ENCODE results near the gene ZNF518B.
"Not testable (repeated sequence)": the region's sequence is repeated elsewhere in the genome, so short reads cannot be mapped to it uniquely, and the experiment has no call there.

ZNF518B gene

DNA sequence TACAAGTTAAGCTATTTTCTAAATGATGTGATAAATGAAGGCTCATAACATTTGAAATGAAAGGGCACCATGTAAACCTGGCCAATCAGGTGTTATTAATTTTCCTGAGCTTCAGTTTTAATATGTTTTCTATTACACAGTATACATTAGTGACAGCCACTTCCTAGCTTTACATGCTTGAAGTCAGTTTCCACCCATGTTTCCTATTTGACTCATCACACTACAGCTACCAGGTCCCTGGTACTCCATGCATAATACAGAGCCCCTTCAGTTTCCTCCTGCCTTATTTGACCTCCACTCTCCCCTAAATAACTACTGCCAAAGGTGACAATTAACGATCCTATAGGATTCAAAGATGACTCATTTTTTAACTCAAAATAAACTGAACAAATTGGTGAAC, 18.3 kb downstream of the ZNF518B start:
- no peaks in the 10 kb centered on the region for H3K4me1 ChIP-seq (ENCODE audit: control insufficient read depth in 5 of 5, insufficient read depth in 5 of 5, low read length in 5 of 5)
- no peak overlapping the region for H3K9ac ChIP-seq (ENCODE audit: low read length in 5 of 5)
- H3K4me3 ChIP-seq (ENCODE audit: low read depth in 1 of 5, low read length in 5 of 5): no peak overlapping the region
- peaks cover 3 to 21% (median 13%) of the 10 kb centered on the region in 5 donors for H3K9me3 ChIP-seq (ENCODE audit: control insufficient read depth in 5 of 5, low read length in 5 of 5)
- no peak overlapping the region for H3K27ac ChIP-seq (ENCODE audit: low read depth, low read length)
- peaks cover 0 to under 1% (median 0%) of the 10 kb centered on the region in 5 donors for H3K36me3 ChIP-seq (ENCODE audit: control insufficient read depth in 5 of 5, insufficient read depth in 5 of 5, low read length in 5 of 5)
- no peaks in the 10 kb centered on the region for H3K27me3 ChIP-seq (ENCODE audit: control insufficient read depth in 5 of 5, insufficient read depth in 4 of 5, low read length in 5 of 5)

DNA sequence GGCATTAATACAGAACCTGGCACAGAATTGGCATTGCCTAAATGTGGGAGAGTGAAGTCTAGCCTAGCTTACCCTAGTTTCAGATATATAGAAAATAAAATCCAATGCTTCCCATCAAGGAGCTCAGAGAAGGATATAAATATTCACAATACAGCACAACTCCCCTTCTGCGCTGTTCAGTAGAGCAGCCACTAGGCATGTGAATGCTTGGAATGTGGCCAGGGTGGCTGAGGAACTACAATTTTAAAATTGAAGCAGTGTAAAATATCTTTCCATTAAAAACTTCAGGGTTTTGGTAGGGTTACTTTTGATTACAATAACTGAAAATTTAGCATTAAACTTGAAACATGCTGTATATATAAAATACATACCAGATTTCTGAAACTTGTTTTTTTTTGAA, 19.5 kb downstream of the ZNF518B start:
- H3K9ac ChIP-seq (ENCODE audit: low read length in 5 of 5): no peak overlapping the region
- H3K9me3 ChIP-seq (ENCODE audit: control insufficient read depth in 5 of 5, low read length in 5 of 5): peaks cover 3 to 11% (median 5%) of the 10 kb centered on the region in 5 donors
- H3K36me3 ChIP-seq (ENCODE audit: control insufficient read depth in 5 of 5, insufficient read depth in 5 of 5, low read length in 5 of 5): no peaks in the 10 kb centered on the region
- no peaks in the 10 kb centered on the region for H3K27me3 ChIP-seq (ENCODE audit: control insufficient read depth in 5 of 5, insufficient read depth in 4 of 5, low read length in 5 of 5)
- H3K27ac ChIP-seq (ENCODE audit: low read depth, low read length): no peak overlapping the region
- H3K4me1 ChIP-seq (ENCODE audit: control insufficient read depth in 5 of 5, insufficient read depth in 5 of 5, low read length in 5 of 5): peaks cover 0 to 6% (median 5%) of the 10 kb centered on the region in 5 donors
- H3K4me3 ChIP-seq (ENCODE audit: low read depth in 1 of 5, low read length in 5 of 5): no peak overlapping the region

- H3K4me1 ChIP-seq (ENCODE audit: control insufficient read depth in 5 of 5, insufficient read depth in 5 of 5, low read length in 5 of 5): peaks cover 0 to 11% (median 2%) of the 10 kb centered on the region in 5 donors
- not testable (repeated sequence) for H3K27me3 ChIP-seq (ENCODE audit: control insufficient read depth in 5 of 5, insufficient read depth in 4 of 5, low read length in 5 of 5); H3K36me3 ChIP-seq (ENCODE audit: control insufficient read depth in 5 of 5, insufficient read depth in 5 of 5, low read length in 5 of 5); H3K4me3 ChIP-seq (ENCODE audit: low read depth in 1 of 5, low read length in 5 of 5); H3K9ac ChIP-seq (ENCODE audit: low read length in 5 of 5); H3K27ac ChIP-seq (ENCODE audit: low read depth, low read length); H3K9me3 ChIP-seq (ENCODE audit: control insufficient read depth in 5 of 5, low read length in 5 of 5)
These were observed 29.5 kb downstream of the ZNF518B start for GRCh38 chr4:10427680-10428079.

DNA sequence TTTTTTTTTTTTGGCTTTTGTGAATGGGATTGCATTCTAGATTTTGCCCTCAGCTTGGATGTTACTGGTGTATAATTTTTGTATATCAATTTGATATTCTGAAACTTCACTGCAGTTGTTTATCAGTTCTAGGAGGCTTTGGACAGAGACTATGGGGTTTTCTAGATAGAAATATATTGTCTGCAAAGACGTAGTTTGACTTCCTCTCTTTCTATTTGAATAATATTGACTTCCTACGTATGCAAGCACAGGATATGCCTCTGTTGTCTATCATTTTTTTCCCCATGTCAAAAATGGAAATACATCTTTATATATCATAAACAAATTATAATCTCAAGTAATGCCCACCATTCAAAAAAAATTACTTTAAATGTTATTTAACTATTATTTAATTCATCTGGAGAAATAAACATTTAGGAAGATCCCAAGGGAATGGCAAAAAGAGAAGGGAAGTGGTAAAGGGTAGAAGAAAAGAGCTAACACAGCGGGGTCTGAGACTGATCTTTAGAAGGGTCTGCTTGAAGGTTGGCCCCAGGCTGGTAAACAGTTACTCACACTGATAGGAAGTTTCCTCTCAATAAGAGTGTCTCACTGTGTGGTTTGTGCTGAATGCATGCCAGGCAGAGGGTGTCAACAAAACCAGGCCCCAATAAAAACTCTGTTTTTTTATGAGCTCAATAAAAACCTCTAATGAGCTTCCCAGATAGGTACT, 35.7 kb downstream of the ZNF518B start:
- Histone ChIP-seq H3K4me1 (ENCODE audit: control insufficient read depth in 5 of 5, insufficient read depth in 5 of 5, low read length in 5 of 5) (peaks cover 0 to 5% (median 0%) of the 10 kb centered on the region in 5 donors), H3K27me3 (ENCODE audit: control insufficient read depth in 5 of 5, insufficient read depth in 4 of 5, low read length in 5 of 5) (no peaks in the 10 kb centered on the region), H3K9ac (ENCODE audit: low read length in 5 of 5) (no peak overlapping the region), H3K27ac (ENCODE audit: low read depth, low read length) (no peak overlapping the region), H3K9me3 (ENCODE audit: control insufficient read depth in 5 of 5, low read length in 5 of 5) (peaks cover 0 to 3% (median 0%) of the 10 kb centered on the region in 5 donors), H3K4me3 (ENCODE audit: low read depth in 1 of 5, low read length in 5 of 5) (no peak overlapping the region), H3K36me3 (ENCODE audit: control insufficient read depth in 5 of 5, insufficient read depth in 5 of 5, low read length in 5 of 5) (no peaks in the 10 kb centered on the region)

GRCh38 chr4:10417740-10418139, 39.5 kb downstream of the ZNF518B start:
- Histone ChIP-seq H3K9me3 (ENCODE audit: control insufficient read depth in 5 of 5, low read length in 5 of 5) (peaks cover 0 to 3% (median 0%) of the 10 kb centered on the region in 5 donors), H3K9ac (ENCODE audit: low read length in 5 of 5) (no peak overlapping the region), H3K4me1 (ENCODE audit: control insufficient read depth in 5 of 5, insufficient read depth in 5 of 5, low read length in 5 of 5) (peaks cover 0 to 5% (median 0%) of the 10 kb centered on the region in 5 donors), H3K27me3 (ENCODE audit: control insufficient read depth in 5 of 5, insufficient read depth in 4 of 5, low read length in 5 of 5) (no peaks in the 10 kb centered on the region), H3K27ac (ENCODE audit: low read depth, low read length) (no peak overlapping the region), H3K4me3 (ENCODE audit: low read depth in 1 of 5, low read length in 5 of 5) (no peak overlapping the region), H3K36me3 (ENCODE audit: control insufficient read depth in 5 of 5, insufficient read depth in 5 of 5, low read length in 5 of 5) (no peaks in the 10 kb centered on the region)

GRCh38 chr4:10416441-10416840, 40.8 kb downstream of the ZNF518B start:
- H3K4me3 ChIP-seq (ENCODE audit: low read depth in 1 of 5, low read length in 5 of 5): no peak overlapping the region
- no peak overlapping the region for H3K9ac ChIP-seq (ENCODE audit: low read length in 5 of 5)
- peaks cover 0 to 2% (median 0%) of the 10 kb centered on the region in 5 donors for H3K4me1 ChIP-seq (ENCODE audit: control insufficient read depth in 5 of 5, insufficient read depth in 5 of 5, low read length in 5 of 5)

DNA sequence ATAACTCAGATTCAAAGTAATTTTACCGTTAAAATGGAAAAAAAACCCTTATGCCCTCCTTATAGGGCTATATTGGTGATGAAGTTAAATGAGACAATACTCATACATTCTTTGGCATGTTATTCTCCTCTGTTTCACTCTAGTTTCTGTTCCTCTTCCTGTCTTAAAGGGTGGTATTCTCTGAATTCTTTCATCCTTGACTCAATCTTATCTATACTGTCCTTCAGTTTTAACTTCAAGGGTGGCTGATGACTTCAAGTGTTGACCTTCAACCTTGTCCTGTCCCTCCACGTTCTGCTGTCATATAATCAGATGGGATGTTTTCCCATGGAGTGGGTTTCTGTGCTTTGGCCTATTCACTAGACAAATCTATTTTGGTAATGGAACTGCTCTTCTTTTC, 44.0 kb downstream of the ZNF518B start:
- Histone ChIP-seq H3K9me3 (ENCODE audit: control insufficient read depth in 5 of 5, low read length in 5 of 5) (no peaks in the 10 kb centered on the region), H3K27me3 (ENCODE audit: control insufficient read depth in 5 of 5, insufficient read depth in 4 of 5, low read length in 5 of 5) (no peaks in the 10 kb centered on the region), H3K9ac (ENCODE audit: low read length in 5 of 5) (no peak overlapping the region), H3K4me3 (ENCODE audit: low read depth in 1 of 5, low read length in 5 of 5) (no peak overlapping the region), H3K36me3 (ENCODE audit: control insufficient read depth in 5 of 5, insufficient read depth in 5 of 5, low read length in 5 of 5) (no peaks in the 10 kb centered on the region), H3K27ac (ENCODE audit: low read depth, low read length) (no peak overlapping the region), H3K4me1 (ENCODE audit: control insufficient read depth in 5 of 5, insufficient read depth in 5 of 5, low read length in 5 of 5) (no peaks in the 10 kb centered on the region)

More at GRCh38 chr4:10416441-10416840, 40.8 kb downstream of the ZNF518B start:
- H3K27ac ChIP-seq (ENCODE audit: low read depth, low read length): no peak overlapping the region
- no peaks in the 10 kb centered on the region for H3K36me3 ChIP-seq (ENCODE audit: control insufficient read depth in 5 of 5, insufficient read depth in 5 of 5, low read length in 5 of 5)
- peaks cover 0 to 3% (median 0%) of the 10 kb centered on the region in 5 donors for H3K9me3 ChIP-seq (ENCODE audit: control insufficient read depth in 5 of 5, low read length in 5 of 5)
- H3K27me3 ChIP-seq (ENCODE audit: control insufficient read depth in 5 of 5, insufficient read depth in 4 of 5, low read length in 5 of 5): no peaks in the 10 kb centered on the region

GRCh38 chr4:10405672-10406071, 51.6 kb downstream of the ZNF518B start:
- Histone ChIP-seq H3K36me3 (ENCODE audit: control insufficient read depth in 5 of 5, insufficient read depth in 5 of 5, low read length in 5 of 5) (no peaks in the 10 kb centered on the region), H3K9ac (ENCODE audit: low read length in 5 of 5) (no peak overlapping the region), H3K4me1 (ENCODE audit: control insufficient read depth in 5 of 5, insufficient read depth in 5 of 5, low read length in 5 of 5) (no peaks in the 10 kb centered on the region), H3K4me3 (ENCODE audit: low read depth in 1 of 5, low read length in 5 of 5) (no peak overlapping the region), H3K27ac (ENCODE audit: low read depth, low read length) (no peak overlapping the region), H3K9me3 (ENCODE audit: control insufficient read depth in 5 of 5, low read length in 5 of 5) (no peaks in the 10 kb centered on the region), H3K27me3 (ENCODE audit: control insufficient read depth in 5 of 5, insufficient read depth in 4 of 5, low read length in 5 of 5) (no peaks in the 10 kb centered on the region)

DNA sequence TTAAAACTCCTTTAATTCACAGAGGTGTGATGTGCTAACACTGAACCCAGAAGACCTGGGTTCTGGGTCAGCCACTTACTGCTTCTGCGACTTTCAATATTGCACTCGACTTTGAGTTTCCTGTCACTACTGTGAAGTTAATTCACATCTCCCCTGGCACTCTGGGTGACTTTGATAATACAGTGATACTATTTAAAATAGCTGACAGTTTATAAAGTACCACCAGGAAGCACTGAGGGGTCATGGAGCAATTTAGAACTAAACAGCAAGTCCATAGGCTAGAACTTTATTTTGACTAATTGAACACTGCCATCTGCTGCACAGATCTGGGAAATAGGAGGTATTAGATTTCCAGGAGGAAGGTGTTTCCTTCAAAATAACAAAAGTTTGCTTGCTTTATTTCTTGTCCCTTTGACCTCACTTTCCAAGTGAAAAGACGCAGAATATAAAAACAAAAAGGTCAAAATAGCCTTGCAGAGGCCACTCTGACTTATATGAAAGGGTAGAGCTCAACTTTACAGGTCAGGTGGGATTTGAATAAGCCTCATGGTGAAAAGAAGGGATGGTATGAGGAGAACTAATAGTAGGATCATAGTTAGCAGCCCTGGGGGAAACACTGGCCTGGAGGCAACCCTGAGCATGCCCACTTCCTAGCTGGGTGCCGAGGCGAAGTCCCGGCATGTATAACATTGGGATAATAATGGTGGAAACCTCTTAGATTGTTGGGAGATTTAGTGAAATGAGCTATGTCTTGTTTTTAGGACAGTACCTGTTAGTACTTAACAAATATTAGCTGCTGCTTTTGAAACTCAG, 53.4 kb downstream of the ZNF518B start:
- Histone ChIP-seq H3K27ac (ENCODE audit: low read depth, low read length) (no peak overlapping the region), H3K9ac (ENCODE audit: low read length in 5 of 5) (no peak overlapping the region), H3K27me3 (ENCODE audit: control insufficient read depth in 5 of 5, insufficient read depth in 4 of 5, low read length in 5 of 5) (no peaks in the 10 kb centered on the region), H3K9me3 (ENCODE audit: control insufficient read depth in 5 of 5, low read length in 5 of 5) (no peaks in the 10 kb centered on the region), H3K36me3 (ENCODE audit: control insufficient read depth in 5 of 5, insufficient read depth in 5 of 5, low read length in 5 of 5) (no peaks in the 10 kb centered on the region), H3K4me3 (ENCODE audit: low read depth in 1 of 5, low read length in 5 of 5) (no peak overlapping the region), H3K4me1 (ENCODE audit: control insufficient read depth in 5 of 5, insufficient read depth in 5 of 5, low read length in 5 of 5) (no peaks in the 10 kb centered on the region)

DNA sequence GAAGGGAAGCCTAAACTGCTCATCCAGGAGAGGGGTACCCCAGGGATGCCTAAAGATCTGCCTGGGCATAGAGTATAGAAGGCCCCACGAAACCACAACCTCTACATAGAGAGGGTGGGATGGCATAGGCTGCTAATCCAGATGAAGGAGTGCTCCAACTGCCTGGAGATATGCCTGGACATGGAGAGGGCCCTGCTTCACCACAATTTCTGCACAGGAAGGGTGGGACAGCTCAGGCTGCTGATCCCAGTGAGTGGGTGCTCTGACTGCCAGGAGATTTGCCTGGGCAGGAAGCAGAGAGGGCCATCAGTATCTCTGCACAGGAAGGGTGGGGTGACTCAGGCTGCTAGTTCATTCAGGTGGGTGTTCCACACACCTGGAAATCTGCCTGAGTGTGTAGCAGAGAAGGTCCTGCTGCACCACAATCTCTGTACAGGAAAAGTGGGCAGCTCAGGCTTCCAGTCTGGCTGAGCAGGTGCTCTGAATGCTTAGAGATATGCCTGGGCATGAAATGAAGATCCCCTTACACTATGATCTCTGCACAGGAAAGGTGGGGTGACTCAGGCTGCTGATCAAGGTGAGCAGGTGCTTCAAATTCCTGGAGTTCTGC, 61.1 kb downstream of the ZNF518B start:
- Histone ChIP-seq H3K27ac (ENCODE audit: low read depth, low read length) (no peak overlapping the region), H3K9me3 (ENCODE audit: control insufficient read depth in 5 of 5, low read length in 5 of 5) (peaks cover 0 to 3% (median 0%) of the 10 kb centered on the region in 5 donors), H3K9ac (ENCODE audit: low read length in 5 of 5) (no peak overlapping the region), H3K27me3 (ENCODE audit: control insufficient read depth in 5 of 5, insufficient read depth in 4 of 5, low read length in 5 of 5) (peaks cover 0 to 3% (median 0%) of the 10 kb centered on the region in 5 donors), H3K4me3 (ENCODE audit: low read depth in 1 of 5, low read length in 5 of 5) (no peak overlapping the region), H3K4me1 (ENCODE audit: control insufficient read depth in 5 of 5, insufficient read depth in 5 of 5, low read length in 5 of 5) (no peaks in the 10 kb centered on the region), H3K36me3 (ENCODE audit: control insufficient read depth in 5 of 5, insufficient read depth in 5 of 5, low read length in 5 of 5) (no peaks in the 10 kb centered on the region)

Measured in subcutaneous abdominal adipose tissue (tissue), 5 donors.